Esophagus muscularis mucosa (tissue), 4 donors: ENCODE data around the gene INPP5F. TPM values are rescaled to one million over a fixed set of nuclear protein-coding genes. Genes with fewer than 3 reads are reported as not detected.

Source experiments
- DNase-seq: peaks from one replicate; pipeline ENCODE4 v3.0.0-alpha.2; 2017; ENCODE audit errors: extremely low spot score
- H3K27ac ChIP-seq, 4 donors: fragments of 200-600 bp; sonication (generic); replicated peaks in 1 of 4; 1 replicate in 3 of 4; 2 replicates in 1 of 4; pipeline ENCODE4 v1.5.1; 2016 to 2019; ENCODE audit warnings: mild to moderate bottlenecking in 1 of 4
- H3K27me3 ChIP-seq, 4 donors: fragments of 200-600 bp; sonication (generic); one replicate each; pipeline versions ENCODE4 v1.5.1 to v1.6.0; 2016 to 2019
- H3K36me3 ChIP-seq, 4 donors: fragments of 200-600 bp; sonication (generic); one replicate each; pipeline ENCODE4 v1.5.1; 2016 to 2019
- H3K4me1 ChIP-seq, 4 donors: fragments of 200-600 bp; sonication (generic); one replicate each; pipeline ENCODE4 v1.5.1; 2016 to 2019
- H3K4me3 ChIP-seq, 4 donors: fragments of 200-600 bp; sonication (generic); 1 replicate in 2 of 4; 2 replicates in 2 of 4; pipeline ENCODE4 v1.5.1; 2016 to 2019; ENCODE audit warnings: mild to moderate bottlenecking in 4 of 4, moderate library complexity in 1 of 4
- H3K9me3 ChIP-seq, 4 donors: fragments of 200-600 bp; sonication (generic); 1 replicate in 3 of 4; 2 replicates in 1 of 4; pipeline ENCODE4 v1.5.1; 2016 to 2019
- EP300 ChIP-seq: sonication (generic); formaldehyde crosslinking; IDR thresholded peaks from one replicate; pipeline ENCODE4 v1.6.1; 2017; ENCODE audit warnings: antibody characterized with exemption
- POLR2A ChIP-seq: fragments of 450-650 bp; IDR thresholded peaks from one replicate; pipeline ENCODE4 v1.6.1; 2017; ENCODE audit warnings: antibody characterized with exemption, moderate library complexity, mild to moderate bottlenecking, low read depth
- POLR2AphosphoS5 ChIP-seq, 2 donors: sonication (generic); formaldehyde crosslinking; IDR thresholded peaks; one replicate each; pipeline ENCODE4 v1.6.1; 2017; ENCODE audit warnings: antibody characterized with exemption in 2 of 2
- WGBS: methylation state at CpG from one replicate; pipeline ENCODE4 v1.1.5; 2018; 5-methylcytosine and 5-hydroxymethylcytosine counted together
- intact Hi-C: fragments of 100-400 bp; cut with DNase I; formaldehyde crosslinking; loops from one replicate; pipeline ENCODE4 v1.15.1; 2023
- total RNA-seq, 4 donors: library from RNA; depleted of rRNA; stranded (reverse); fragments of >200 nt; gene quantifications; one replicate each; pipeline versions ENCODE4 v1.1.0 to v1.2.1, GENCODE V29; 2016
- TF ChIP-seq, protein P1 (sequence below), 3 experiments: fragments of 200-600 bp in 2 of 3; fragments of 450-650 bp in 1 of 3; sonication (generic) in 2 of 3; IDR thresholded peaks; one replicate each; pipeline ENCODE4 v1.5.1; 2017 to 2019; ENCODE audit warnings: antibody characterized with exemption in 3 of 3, mild to moderate bottlenecking in 2 of 3, moderate library complexity in 1 of 3

INPP5F gene
- total RNA-seq, 4 donors from 2014 or later = 15.1 to 24.0 (median 19.0) TPM

DNA sequence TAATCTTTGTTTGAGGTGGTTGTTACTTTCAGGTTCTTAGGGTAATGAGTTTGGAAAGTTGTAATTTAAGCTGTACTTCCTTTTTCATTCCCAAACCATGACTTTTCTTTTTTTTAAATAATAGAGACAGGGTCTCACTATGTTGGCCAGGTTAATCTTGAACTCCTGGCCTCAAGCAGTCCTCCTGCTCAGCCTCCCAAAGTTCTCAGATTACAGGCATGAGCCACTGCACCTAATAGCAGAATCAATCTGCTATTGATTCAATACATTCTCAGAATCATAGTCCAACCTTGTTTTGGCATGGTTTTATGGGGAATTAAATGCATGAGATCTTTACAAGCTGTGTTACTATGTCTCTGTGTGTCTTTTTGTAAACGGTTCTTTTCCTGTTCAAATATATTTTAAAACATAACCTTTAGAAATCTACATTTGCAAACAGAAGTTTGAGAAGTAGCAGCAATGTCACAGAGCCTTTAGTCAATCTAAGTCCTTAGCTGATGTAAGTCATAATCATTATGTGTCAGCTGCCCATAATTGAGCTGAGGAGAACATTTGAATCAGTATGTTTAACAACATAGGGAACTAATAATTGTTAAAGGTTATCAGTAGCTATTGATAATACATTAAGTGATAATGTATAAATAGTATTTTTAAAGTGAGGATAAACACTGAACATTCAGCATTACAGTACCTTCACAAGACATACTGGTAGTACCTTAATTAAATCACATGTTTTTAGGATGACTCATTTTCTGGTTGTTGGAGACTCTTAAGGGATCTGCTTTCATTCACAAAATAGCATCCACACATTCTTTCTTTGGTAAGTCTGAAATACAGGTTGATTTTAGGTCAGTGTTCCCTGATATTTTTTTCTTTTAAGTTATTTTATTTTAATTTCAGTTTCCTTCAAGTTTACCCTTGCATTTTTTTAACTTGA, 8.8 kb downstream of the INPP5F start:
- intact Hi-C loops = no loop called here
- Histone ChIP-seq H3K27me3 (no peaks in the 10 kb centered on the region), H3K36me3 (peaks cover 0 to 7% (median 0%) of the 10 kb centered on the region in 4 donors), H3K27ac (no peak overlapping the region), H3K9me3 (no peaks in the 10 kb centered on the region), H3K4me1 (peaks cover 20 to 29% (median 26%) of the 10 kb centered on the region in 4 donors), H3K4me3 (no peak overlapping the region)
- no peak for TF ChIP-seq POLR2A
- no peak for TF ChIP-seq EP300
- TF ChIP-seq POLR2AphosphoS5 (IDR thresholded peaks at IDR 0.05) = no peak
- TF ChIP-seq, protein P1, sequence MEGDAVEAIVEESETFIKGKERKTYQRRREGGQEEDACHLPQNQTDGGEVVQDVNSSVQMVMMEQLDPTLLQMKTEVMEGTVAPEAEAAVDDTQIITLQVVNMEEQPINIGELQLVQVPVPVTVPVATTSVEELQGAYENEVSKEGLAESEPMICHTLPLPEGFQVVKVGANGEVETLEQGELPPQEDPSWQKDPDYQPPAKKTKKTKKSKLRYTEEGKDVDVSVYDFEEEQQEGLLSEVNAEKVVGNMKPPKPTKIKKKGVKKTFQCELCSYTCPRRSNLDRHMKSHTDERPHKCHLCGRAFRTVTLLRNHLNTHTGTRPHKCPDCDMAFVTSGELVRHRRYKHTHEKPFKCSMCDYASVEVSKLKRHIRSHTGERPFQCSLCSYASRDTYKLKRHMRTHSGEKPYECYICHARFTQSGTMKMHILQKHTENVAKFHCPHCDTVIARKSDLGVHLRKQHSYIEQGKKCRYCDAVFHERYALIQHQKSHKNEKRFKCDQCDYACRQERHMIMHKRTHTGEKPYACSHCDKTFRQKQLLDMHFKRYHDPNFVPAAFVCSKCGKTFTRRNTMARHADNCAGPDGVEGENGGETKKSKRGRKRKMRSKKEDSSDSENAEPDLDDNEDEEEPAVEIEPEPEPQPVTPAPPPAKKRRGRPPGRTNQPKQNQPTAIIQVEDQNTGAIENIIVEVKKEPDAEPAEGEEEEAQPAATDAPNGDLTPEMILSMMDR (IDR thresholded peaks at IDR 0.05) = no peak
- 64% methylated on average over 1 of the region's 1 CpG for WGBS
- no peak for DNase-seq

GRCh38 chr10:119735451-119735850, 9.6 kb downstream of the INPP5F start:
- DNase-seq = no peak
- Histone ChIP-seq H3K27ac (no peak overlapping the region), H3K36me3 (peaks cover 0 to 4% (median 0%) of the 10 kb centered on the region in 4 donors), H3K4me1 (peaks cover 20 to 29% (median 26%) of the 10 kb centered on the region in 4 donors), H3K4me3 (no peak overlapping the region), H3K9me3 (no peaks in the 10 kb centered on the region), H3K27me3 (no peaks in the 10 kb centered on the region)
- TF ChIP-seq EP300 (no peak), POLR2AphosphoS5 (IDR thresholded peaks at IDR 0.05) (no peak), POLR2A (no peak)
- TF ChIP-seq, protein P1 (IDR thresholded peaks at IDR 0.05) = no peak
- 76% methylated on average over 3 of the region's 3 CpGs for WGBS
- intact Hi-C loops = no loop called here

- intact Hi-C loops = no loop called here
- WGBS = 100% methylated on average over 1 of the region's 1 CpG
- Histone ChIP-seq H3K9me3 (no peaks in the 10 kb centered on the region), H3K4me1 (peaks cover 20 to 29% (median 26%) of the 10 kb centered on the region in 4 donors), H3K27ac (no peak overlapping the region), H3K27me3 (no peaks in the 10 kb centered on the region), H3K4me3 (no peak overlapping the region), H3K36me3 (no peaks in the 10 kb centered on the region)
- no peak for DNase-seq
- TF ChIP-seq, protein P1 (IDR thresholded peaks at IDR 0.05) = no peak
- TF ChIP-seq EP300 = no peak
- no peak for TF ChIP-seq POLR2AphosphoS5 (IDR thresholded peaks at IDR 0.05)
- no peak for TF ChIP-seq POLR2A
Measured at GRCh38 chr10:119736220-119736619, 10.4 kb downstream of the INPP5F start.

GRCh38 chr10:119737039-119737663, 11.3 kb downstream of the INPP5F start:
- WGBS = 95% methylated on average over 2 of the region's 2 CpGs

More at GRCh38 chr10:119737039-119737663, 11.3 kb downstream of the INPP5F start:
- Histone ChIP-seq H3K4me3 (no peak overlapping the region), H3K36me3 (no peaks in the 10 kb centered on the region), H3K4me1 (peaks cover 20 to 29% (median 26%) of the 10 kb centered on the region in 4 donors), H3K9me3 (no peaks in the 10 kb centered on the region), H3K27me3 (no peaks in the 10 kb centered on the region), H3K27ac (peak overlapping the region in 2 of 4 donors; percentile 8 to 17)
- no peak for TF ChIP-seq POLR2AphosphoS5 (IDR thresholded peaks at IDR 0.05)
- no peak for TF ChIP-seq POLR2A
- TF ChIP-seq, protein P1 (IDR thresholded peaks at IDR 0.05) = no peak
- no peak for TF ChIP-seq EP300
- DNase-seq = no peak
- intact Hi-C loops = no loop called here
